ENCODE measurements around the gene SERGEF.
"Not testable (repeated sequence)": the region's sequence is repeated elsewhere in the genome, so short reads cannot be mapped to it uniquely, and the experiment has no call there.

GRCh38 chr11:17868398-17868797 is 144.4 kb downstream of the SERGEF start:
- not testable (repeated sequence) for TF ChIP-seq YY1 (IDR thresholded peaks at IDR 0.05; ENCODE audit: low read depth); CTCF (IDR thresholded peaks at IDR 0.05); RAD21 (IDR thresholded peaks at IDR 0.05; ENCODE audit: low read length); POLR2AphosphoS5 (IDR thresholded peaks at IDR 0.05; ENCODE audit: low read depth, low read length); SMC3 (IDR thresholded peaks at IDR 0.05; ENCODE audit: low read depth, low read length); NFIC (IDR thresholded peaks at IDR 0.05; ENCODE audit: borderline replicate concordance); PBX3 (IDR thresholded peaks at IDR 0.05); SIN3A (IDR thresholded peaks at IDR 0.05; ENCODE audit: borderline replicate concordance, low read depth, low read length); JUND (IDR thresholded peaks at IDR 0.05)

Measured in SK-N-SH (cell line).